ENCODE data around the gene ENOX1.

The ENOX1 gene

DNA sequence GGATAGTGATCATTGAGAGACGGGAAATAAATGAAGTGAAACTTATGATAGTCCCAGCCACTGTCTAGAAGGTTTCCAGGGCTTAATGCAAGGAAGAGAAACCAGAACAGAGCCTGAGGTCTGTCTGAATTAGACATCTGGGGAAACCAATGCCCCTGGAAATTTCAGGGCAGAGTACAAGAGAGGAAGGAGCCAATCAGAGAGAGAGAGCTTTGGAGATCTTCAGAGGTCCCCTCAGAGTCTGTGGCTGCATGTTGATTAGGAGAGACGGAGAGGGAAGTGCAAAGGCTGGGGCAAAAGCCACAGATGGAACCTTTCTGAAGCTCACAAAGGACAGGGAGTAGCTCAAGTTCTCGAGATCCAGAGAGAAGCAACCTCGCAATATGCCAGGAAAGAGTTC, 385.4 kb downstream of the ENOX1 start:
- H3K27ac ChIP-seq = no peak overlapping the region
- no peak for TF ChIP-seq ZFX (IDR thresholded peaks at IDR 0.05; ENCODE audit: borderline replicate concordance)
- TF ChIP-seq, protein P1, sequence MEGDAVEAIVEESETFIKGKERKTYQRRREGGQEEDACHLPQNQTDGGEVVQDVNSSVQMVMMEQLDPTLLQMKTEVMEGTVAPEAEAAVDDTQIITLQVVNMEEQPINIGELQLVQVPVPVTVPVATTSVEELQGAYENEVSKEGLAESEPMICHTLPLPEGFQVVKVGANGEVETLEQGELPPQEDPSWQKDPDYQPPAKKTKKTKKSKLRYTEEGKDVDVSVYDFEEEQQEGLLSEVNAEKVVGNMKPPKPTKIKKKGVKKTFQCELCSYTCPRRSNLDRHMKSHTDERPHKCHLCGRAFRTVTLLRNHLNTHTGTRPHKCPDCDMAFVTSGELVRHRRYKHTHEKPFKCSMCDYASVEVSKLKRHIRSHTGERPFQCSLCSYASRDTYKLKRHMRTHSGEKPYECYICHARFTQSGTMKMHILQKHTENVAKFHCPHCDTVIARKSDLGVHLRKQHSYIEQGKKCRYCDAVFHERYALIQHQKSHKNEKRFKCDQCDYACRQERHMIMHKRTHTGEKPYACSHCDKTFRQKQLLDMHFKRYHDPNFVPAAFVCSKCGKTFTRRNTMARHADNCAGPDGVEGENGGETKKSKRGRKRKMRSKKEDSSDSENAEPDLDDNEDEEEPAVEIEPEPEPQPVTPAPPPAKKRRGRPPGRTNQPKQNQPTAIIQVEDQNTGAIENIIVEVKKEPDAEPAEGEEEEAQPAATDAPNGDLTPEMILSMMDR (IDR thresholded peaks at IDR 0.05) = no peak

DNA sequence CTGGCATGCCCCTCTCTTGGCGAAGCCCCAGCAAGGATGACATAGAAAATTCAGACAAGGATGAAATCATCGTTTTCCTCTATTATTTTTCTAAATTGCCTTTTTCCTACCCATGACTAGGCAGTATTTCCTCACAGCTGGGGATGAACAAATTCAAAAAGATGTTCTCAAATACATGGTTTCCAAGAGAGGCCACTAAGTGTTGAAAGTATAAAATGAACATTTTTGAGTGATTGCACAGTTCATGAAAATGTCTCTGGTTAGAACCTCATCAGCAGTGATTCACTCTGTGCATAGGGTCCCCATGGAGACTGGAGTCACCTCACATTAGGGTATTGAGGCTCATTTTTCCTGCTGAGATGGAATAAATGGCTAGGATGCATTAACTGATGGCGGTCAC, 389.7 kb downstream of the ENOX1 start:
- no peak for TF ChIP-seq ZFX (IDR thresholded peaks at IDR 0.05; ENCODE audit: borderline replicate concordance)
- TF ChIP-seq, protein P1 (IDR thresholded peaks at IDR 0.05) = no peak
- H3K27ac ChIP-seq = no peak overlapping the region

DNA sequence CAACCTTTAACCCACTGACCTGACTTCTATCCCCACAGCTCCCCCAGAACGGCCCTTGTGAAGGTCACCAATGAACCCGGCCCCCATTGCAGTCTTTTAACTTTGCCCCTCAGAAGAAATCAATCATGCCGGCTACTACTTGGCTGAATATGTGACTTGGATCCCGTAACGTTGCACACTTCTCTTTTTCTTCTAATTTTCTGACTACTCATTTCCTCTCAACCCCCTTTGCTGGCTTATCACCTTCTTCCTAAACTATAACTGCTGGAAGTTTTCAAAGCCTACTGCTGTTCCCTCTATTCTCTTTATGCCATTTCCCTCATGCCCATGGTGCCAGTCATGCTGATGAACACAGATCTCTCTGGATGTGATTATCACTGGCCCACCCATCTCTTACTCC, 395.7 kb downstream of the ENOX1 start:
- H3K27ac ChIP-seq = no peak overlapping the region
- TF ChIP-seq ZFX (IDR thresholded peaks at IDR 0.05; ENCODE audit: borderline replicate concordance) = no peak
- TF ChIP-seq, protein P1 (IDR thresholded peaks at IDR 0.05) = no peak

DNA sequence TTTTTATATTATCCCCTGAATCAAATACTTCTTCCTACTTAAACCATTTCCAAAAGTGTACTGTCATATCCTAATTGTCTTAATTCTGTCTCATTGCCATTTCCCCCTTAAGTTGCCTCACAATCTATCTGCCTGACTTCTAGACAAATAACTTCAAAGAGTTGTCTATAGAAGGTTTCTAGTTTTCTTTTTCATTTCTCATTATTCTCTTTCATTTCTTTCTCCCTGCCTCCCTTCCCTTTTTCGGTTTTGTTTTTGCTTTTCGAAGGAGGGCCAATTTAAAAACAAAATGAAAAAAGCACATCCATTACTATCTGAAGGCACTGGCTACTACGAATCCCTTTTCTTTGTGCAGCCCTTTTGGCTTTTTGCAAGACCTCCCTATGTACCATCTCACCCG, 396.2 kb downstream of the ENOX1 start:
- no peak overlapping the region for H3K27ac ChIP-seq
- TF ChIP-seq, protein P1 (IDR thresholded peaks at IDR 0.05) = no peak
- no peak for TF ChIP-seq ZFX (IDR thresholded peaks at IDR 0.05; ENCODE audit: borderline replicate concordance)

DNA sequence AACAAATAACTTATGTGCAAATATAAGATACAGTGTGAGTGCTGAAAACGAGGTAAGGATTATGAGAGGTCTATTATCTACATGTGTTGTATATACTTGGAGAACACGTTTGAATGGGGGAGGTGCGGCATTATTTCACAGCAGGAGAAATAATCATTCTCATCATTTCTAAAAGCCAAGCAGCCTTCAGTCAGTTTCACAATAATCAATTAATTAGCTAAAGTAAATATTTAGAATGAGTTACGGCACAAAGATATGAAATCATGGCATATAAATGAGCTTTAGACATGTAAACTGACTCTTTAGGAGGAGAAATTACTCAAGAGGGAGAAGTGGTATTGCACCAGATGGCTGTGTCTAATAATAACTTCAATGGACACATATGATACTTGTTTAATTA, 396.8 kb downstream of the ENOX1 start:
- no peak overlapping the region for H3K27ac ChIP-seq
- no peak for TF ChIP-seq ZFX (IDR thresholded peaks at IDR 0.05; ENCODE audit: borderline replicate concordance)
- TF ChIP-seq, protein P1 (IDR thresholded peaks at IDR 0.05) = no peak

DNA sequence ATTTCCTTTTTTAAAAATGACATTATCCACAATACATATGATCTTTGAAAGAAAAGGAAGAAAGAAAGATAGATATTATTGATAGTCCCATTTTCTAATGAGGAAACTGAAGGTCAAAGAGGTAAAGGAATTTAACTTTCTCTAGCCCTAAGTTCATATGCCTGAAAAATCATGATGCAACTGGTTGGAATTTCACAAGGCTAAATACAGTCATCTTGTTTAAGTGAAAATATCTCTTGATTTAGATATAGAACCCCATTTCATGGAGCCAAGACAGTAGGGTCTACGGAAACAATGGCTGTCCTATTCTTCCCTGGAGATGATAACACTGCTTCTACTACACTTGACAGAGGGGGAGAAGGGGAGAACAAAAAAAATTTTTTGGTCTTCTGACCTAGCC, 397.2 kb downstream of the ENOX1 start:
- H3K27ac ChIP-seq = no peak overlapping the region
- TF ChIP-seq, protein P1 (IDR thresholded peaks at IDR 0.05) = no peak
- no peak for TF ChIP-seq ZFX (IDR thresholded peaks at IDR 0.05; ENCODE audit: borderline replicate concordance)

DNA sequence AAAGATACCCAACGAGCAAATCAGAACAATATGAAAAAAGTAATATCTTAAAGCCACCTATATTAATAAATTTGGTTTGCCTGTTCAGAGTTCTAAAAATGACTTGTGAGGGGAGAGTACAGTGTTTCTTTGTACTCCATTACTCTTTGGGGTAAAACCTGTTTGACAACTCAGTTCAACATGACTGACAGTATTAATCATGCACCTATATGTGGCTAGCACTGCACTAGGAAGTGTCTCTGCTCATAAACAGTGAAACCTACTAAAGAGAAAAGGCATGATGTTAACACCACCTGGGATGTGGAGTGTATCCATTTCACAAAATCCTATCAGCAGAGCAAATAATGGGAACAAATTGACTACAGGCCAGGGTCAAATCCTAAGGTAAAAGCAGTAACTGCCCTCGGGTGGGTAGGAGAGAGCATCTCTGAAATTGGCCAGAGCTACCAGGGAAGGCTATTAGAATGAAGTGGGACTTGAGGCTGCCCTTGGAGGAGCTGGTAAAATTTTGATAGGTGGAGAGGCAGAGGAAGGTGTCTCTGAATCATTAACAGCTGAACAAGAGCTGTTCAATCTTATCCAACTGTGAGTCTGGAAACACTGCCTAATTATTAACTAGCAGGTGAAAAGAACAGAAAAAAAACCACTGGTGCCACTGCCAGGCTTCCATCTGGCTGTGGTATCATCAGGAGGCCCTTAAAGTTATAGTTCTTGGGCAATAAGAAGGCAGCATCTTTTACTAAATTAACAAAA, 398.3 kb downstream of the ENOX1 start:
- TF ChIP-seq ZFX (IDR thresholded peaks at IDR 0.05; ENCODE audit: borderline replicate concordance) = no peak
- TF ChIP-seq, protein P1 (IDR thresholded peaks at IDR 0.05) = no peak
- H3K27ac ChIP-seq = peak overlapping the region; percentile 67
